Lung (tissue), 12 donors: Measurements from ENCODE around the gene C8G. TPM values are rescaled to one million over a fixed set of nuclear protein-coding genes. Genes with fewer than 3 reads are reported as not detected.

Experiments
- ATAC-seq: fragments of 200-7000 bp; cut with Tn5 transposase; one replicate; pipeline ENCODE4 v1.9.1; 2020; ENCODE audit warnings: moderate number of reproducible peaks; ENCODE audit not compliant: insufficient read depth, low FRiP score
- DNase-seq, 3 donors: peaks; one replicate each; pipeline ENCODE4 v3.0.0-alpha.2; 2013 to 2017
- H3K27ac ChIP-seq, 2 donors: one replicate each; pipeline ENCODE4 v1.5.1; 2013; ENCODE audit warnings: mild to moderate bottlenecking in 2 of 2, moderate library complexity in 2 of 2, control low read depth in 1 of 2, inconsistent platforms in 1 of 2, low read depth in 1 of 2, low read length in 1 of 2
- H3K27me3 ChIP-seq, 3 donors: one replicate each; pipeline ENCODE4 v1.5.1; 2013; ENCODE audit warnings: low read length in 2 of 3; ENCODE audit not compliant: control insufficient read depth in 3 of 3, insufficient read depth in 3 of 3
- H3K36me3 ChIP-seq, 4 donors: one replicate each; pipeline ENCODE4 v1.5.1; 2013; ENCODE audit warnings: low read length in 4 of 4, mild to moderate bottlenecking in 1 of 4, moderate library complexity in 1 of 4; ENCODE audit not compliant: control insufficient read depth in 4 of 4, insufficient read depth in 4 of 4
- H3K4me1 ChIP-seq, 5 donors: one replicate each; pipeline ENCODE4 v1.5.1; 2013; ENCODE audit warnings: low read length in 5 of 5, mild to moderate bottlenecking in 2 of 5, moderate library complexity in 1 of 5; ENCODE audit not compliant: control insufficient read depth in 5 of 5, insufficient read depth in 5 of 5
- H3K4me3 ChIP-seq: one replicate; pipeline ENCODE4 v1.5.1; 2013; ENCODE audit warnings: mild to moderate bottlenecking, control low read depth, moderate library complexity
- H3K9ac ChIP-seq, 2 donors: one replicate each; pipeline ENCODE4 v1.5.1; 2013; ENCODE audit warnings: low read length in 2 of 2, control low read depth in 1 of 2; ENCODE audit not compliant: insufficient read depth in 1 of 2
- H3K9me3 ChIP-seq, 4 donors: one replicate each; pipeline ENCODE4 v1.5.1; 2013; ENCODE audit warnings: low read length in 3 of 4, mild to moderate bottlenecking in 1 of 4, moderate library complexity in 1 of 4; ENCODE audit not compliant: control insufficient read depth in 4 of 4, insufficient read depth in 3 of 4
- CTCF ChIP-seq: IDR thresholded peaks from 2 replicates; pipeline ENCODE4 v1.5.1; 2012; ENCODE audit warnings: mild to moderate bottlenecking; ENCODE audit errors: control extremely low read depth, extremely low read depth
- WGBS, 2 donors: extraction: QIAGEN DNeasy Blood & Tissue Kit; methylation state at CpG; one replicate each; pipeline ENCODE4 v1.1.7; 2013; 5-methylcytosine and 5-hydroxymethylcytosine counted together
- polyA plus RNA-seq, 2 donors: library from polyadenylated mRNA; stranded (reverse); fragments of 200-250 nt; gene quantifications; one replicate each; pipeline ENCODE4 v1.2.1, GENCODE V29; 2013
- total RNA-seq, 2 donors: library from RNA; depleted of rRNA in 1 of 2; stranded (reverse); fragments of >200 nt in 1 of 2; gene quantifications; one replicate each; pipeline ENCODE4 v1.2.1, GENCODE V29; 2014 to 2021
- donor health status: control.
- donor health status: control.
- donor health status: Bipolar disorder and iron deficiency.
- donor health status: healthy.
- donor health status: DM: yes; HTN: yes; CAD: no.

Gene C8G
- total and polyA plus RNA-seq, 4 donors, result 0.90 to 2.1 (median 1.4) TPM; not detected in 1

- ATAC-seq, result no peak
- H3K4me1 ChIP-seq, result peaks cover 0 to 22% (median 18%) of the 10 kb centered on the region in 5 donors
- H3K27me3 ChIP-seq, result no peaks in the 10 kb centered on the region
- H3K9me3 ChIP-seq, result no peaks in the 10 kb centered on the region
- 55 to 76% methylated on average over 26 of the region's 26 CpGs for WGBS, 2 donors
- H3K27ac ChIP-seq, result no peak overlapping the region
- no peak overlapping the region for H3K9ac ChIP-seq
- H3K36me3 ChIP-seq, result peaks cover 0 to 12% (median 2%) of the 10 kb centered on the region in 4 donors
- no peak overlapping the region for H3K4me3 ChIP-seq
- no peak for TF ChIP-seq CTCF
- no peak for DNase-seq
These were observed 2.2 kb downstream of the C8G start for GRCh38 chr9:136947028-136947891.

GRCh38 chr9:136947955-136948510 is 3.0 kb downstream of the C8G start:
- H3K27ac ChIP-seq, result no peak overlapping the region
- peak; percentile 24 for TF ChIP-seq CTCF
- no peak for ATAC-seq
- no peaks in the 10 kb centered on the region for H3K9me3 ChIP-seq
- H3K27me3 ChIP-seq, result no peaks in the 10 kb centered on the region
- H3K36me3 ChIP-seq, result peaks cover 0 to 4% (median 0%) of the 10 kb centered on the region in 4 donors
- no peak overlapping the region for H3K4me3 ChIP-seq
- H3K4me1 ChIP-seq, result peaks cover 0 to 22% (median 15%) of the 10 kb centered on the region in 5 donors
- WGBS, 2 donors, result 33 to 43% methylated on average over 15 of the region's 15 CpGs
- peak; percentile 34 to 43 (median 38) for DNase-seq
- no peak overlapping the region for H3K9ac ChIP-seq

- DNase-seq (no peak), ATAC-seq (no peak)
- 14 to 16% methylated on average over 19 to 22 of the region's 22 CpGs for WGBS, 2 donors
- no peak overlapping the region for H3K9ac ChIP-seq
- no peaks in the 10 kb centered on the region for H3K27me3 ChIP-seq
- H3K4me3 ChIP-seq, result peak overlapping the region; percentile 64
- peaks cover 0 to 17% (median 8%) of the 10 kb centered on the region in 5 donors for H3K4me1 ChIP-seq
- no peaks in the 10 kb centered on the region for H3K36me3 ChIP-seq
- TF ChIP-seq CTCF, result no peak
- no peaks in the 10 kb centered on the region for H3K9me3 ChIP-seq
- H3K27ac ChIP-seq, result peak overlapping the region; percentile 88 to 90
These were observed 4.3 kb downstream of the C8G start for GRCh38 chr9:136949239-136949816.
